AG04449 (cell line): ENCODE results near the gene MTA2.
"Not testable (repeated sequence)": the region's sequence is repeated elsewhere in the genome, so short reads cannot be mapped to it uniquely, and the experiment has no call there.

ENCODE experiments used
- CTCF ChIA-PET: fragments of 350-600 bp; formaldehyde crosslinking; extraction: SDS; loops from one replicate; lab custom pipeline; 2021; ENCODE audit warnings: antibody characterized with exemption; lab: Yijun Ruan, JAX
- POLR2A ChIA-PET: fragments of 400-600, 350-600 bp; formaldehyde crosslinking; extraction: SDS; loops from one replicate; lab custom pipeline; 2020; ENCODE audit warnings: antibody characterized with exemption, inconsistent platforms; lab: Yijun Ruan, JAX
- DNase-seq: peaks from one replicate; pipeline ENCODE4 v3.0.0-alpha.2; 2010; ENCODE audit warnings: low read depth, low spot score
- H3K4me3 ChIP-seq: 2 replicates; pipeline ENCODE4 v1.5.1; 2011; ENCODE audit warnings: low read depth, mild to moderate bottlenecking, control low read depth, low read length
- CTCF ChIP-seq: IDR thresholded peaks from one replicate; pipeline ENCODE4 v1.5.1; 2011; ENCODE audit warnings: mild to moderate bottlenecking, moderate library complexity, low read length, control low read depth, inconsistent platforms; ENCODE audit not compliant: insufficient read depth; ENCODE audit errors: missing control alignments

The MTA2 gene

GRCh38 chr11:62569611-62570010 lies 32.1 kb downstream of the MTA2 start:
- no peak for DNase-seq
- no peak for TF ChIP-seq CTCF
- ChIA-PET POLR2A (interaction anchor here (0.7 to 2.1 kb wide), 2 partner anchors 9 to 16 kb away, joined by 5 to 7 read pairs; no protein-coding TSS in a partner anchor), CTCF (interaction anchor here (0.7 to 4.7 kb wide), 7 partner anchors 11 to 174 kb away, joined by 3 to 61 read pairs (median 4); partner anchors contain the start of gene TUT1)
- no peak overlapping the region for H3K4me3 ChIP-seq

GRCh38 chr11:62567018-62567633 lies 34.5 kb downstream of the MTA2 start:
- CTCF ChIA-PET = interaction anchor here (1.2 to 19.1 kb wide), 4 partner anchors 10 to 176 kb away, joined by 4 to 337 read pairs (median 17); partner anchors contain the start of gene SCGB1A1
- no peak overlapping the region for H3K4me3 ChIP-seq
- DNase-seq = no peak
- POLR2A ChIA-PET = no interaction called here
- TF ChIP-seq CTCF = no peak

GRCh38 chr11:62566247-62566646 lies 35.4 kb downstream of the MTA2 start:
- no peak for TF ChIP-seq CTCF
- ChIA-PET CTCF (interaction anchor here (1.0 to 19.1 kb wide), 6 partner anchors 8 to 175 kb away, joined by 3 to 337 read pairs (median 6); partner anchors contain the start of gene SCGB1A1), POLR2A (interaction anchor here (1.3 kb wide), 1 partner anchor 26 kb away, joined by 3 read pairs; the partner anchor contains the start of gene TUT1)
- no peak overlapping the region for H3K4me3 ChIP-seq
- no peak for DNase-seq

- CTCF ChIA-PET = interaction anchor here (1.0 to 19.1 kb wide), 6 partner anchors 9 to 174 kb away, joined by 3 to 337 read pairs (median 6); partner anchors contain the start of gene SCGB1A1
- POLR2A ChIA-PET = interaction anchor here (0.7 to 3.2 kb wide), 5 partner anchors 8 to 167 kb away, joined by 3 to 10 read pairs (median 7); partner anchors contain the start of genes EEF1G and TUT1
- no peak for TF ChIP-seq CTCF
- DNase-seq = no peak
- no peak overlapping the region for H3K4me3 ChIP-seq
These were observed 36.4 kb downstream of the MTA2 start for GRCh38 chr11:62565100-62565802.

GRCh38 chr11:62561677-62562230 lies 39.9 kb downstream of the MTA2 start:
- ChIA-PET POLR2A (interaction anchor here (1.7 to 1.9 kb wide), 3 partner anchors 12 to 161 kb away, joined by 5 to 9 read pairs (median 6); partner anchors contain the start of genes C11orf98, CSKMT and EEF1G), CTCF (interaction anchor here (0.9 to 19.1 kb wide), 11 partner anchors 9 to 168 kb away, joined by 3 to 337 read pairs (median 7); partner anchors contain the start of genes AHNAK, EEF1G and SCGB1A1)
- DNase-seq, H3K4me3 ChIP-seq: not testable (repeated sequence)

GRCh38 chr11:62560566-62561103 lies 41.0 kb downstream of the MTA2 start:
- ChIA-PET POLR2A (interaction anchor here (0.5 to 5.0 kb wide), 19 partner anchors 9 to 410 kb away, joined by 3 to 55 read pairs (median 5); partner anchors contain the start of genes AHNAK, C11orf98, CSKMT and EEF1G), CTCF (interaction anchor here (0.6 to 19.1 kb wide), 35 partner anchors 9 to 321 kb away, joined by 3 to 337 read pairs (median 4); partner anchors contain the start of genes AHNAK, C11orf98, CSKMT and EEF1G)
- peak; percentile 88 for TF ChIP-seq CTCF
- H3K4me3 ChIP-seq = no peak overlapping the region
- peak; percentile 92 for DNase-seq

GRCh38 chr11:62559626-62560025 lies 42.0 kb downstream of the MTA2 start:
- CTCF ChIA-PET = interaction anchor here (0.5 to 19.1 kb wide), 15 partner anchors 8 to 322 kb away, joined by 3 to 337 read pairs (median 7); partner anchors contain the start of genes AHNAK, C11orf98, CSKMT and LBHD1
- POLR2A ChIA-PET = interaction anchor here (1.0 to 5.0 kb wide), 5 partner anchors 14 to 164 kb away, joined by 3 to 55 read pairs (median 9); partner anchors contain the start of gene EEF1G
- DNase-seq, H3K4me3 ChIP-seq: not testable (repeated sequence)
